ENCODE results near the gene ZFP62. TPM values are rescaled to one million over a fixed set of nuclear protein-coding genes. Genes with fewer than 3 reads are reported as not detected.

Gene ZFP62
- total and polyA plus RNA-seq, 2 of the 4 experiments (the other 2 are of a cell fraction), result 8.2 to 20.3 TPM

DNA sequence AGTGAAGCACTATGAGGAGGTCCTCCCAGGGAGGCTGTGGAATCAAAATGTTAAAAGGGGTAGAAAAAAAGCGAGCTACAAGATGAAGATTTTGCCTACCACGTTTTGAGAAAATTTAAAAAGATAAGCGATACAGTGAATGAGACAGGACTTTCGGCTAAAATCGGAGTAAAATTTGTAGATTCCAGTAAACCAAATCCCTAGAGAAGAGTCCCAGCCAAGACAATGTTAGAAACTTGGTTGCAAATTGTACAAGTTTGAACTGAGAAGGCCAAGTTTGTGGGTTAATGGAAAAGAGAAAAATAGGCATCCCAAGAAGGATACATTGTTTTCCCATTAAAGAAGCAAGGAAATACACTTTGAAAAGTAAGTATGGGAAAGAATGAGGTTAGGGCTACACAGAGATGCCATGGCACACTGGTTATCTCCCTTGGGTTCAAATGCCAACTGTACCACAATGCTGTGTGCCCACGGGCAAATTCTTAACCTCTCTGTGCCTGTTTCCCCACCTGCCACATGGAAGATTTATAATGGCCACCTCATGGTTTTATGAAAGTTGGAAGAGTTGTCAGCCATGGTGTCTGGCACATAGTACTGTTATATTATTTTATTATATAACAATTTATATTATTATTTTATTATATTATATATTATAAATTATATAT lies 42.3 kb downstream of the ZFP62 start:
- no peaks in the 10 kb centered on the region for H3K9me3 ChIP-seq (ENCODE audit: control insufficient read depth, insufficient read depth, low read length)
- H3K18ac ChIP-seq (ENCODE audit: low read depth, low read length), result no peak overlapping the region
- in situ Hi-C loops (cut with MboI; ENCODE audit: low sequenced_read_pairs), result no loop called here
- H2BK15ac ChIP-seq (ENCODE audit: low read depth, low read length), result no peak overlapping the region
- no peak overlapping the region for H3K14ac ChIP-seq (replicated peaks; ENCODE audit: low read depth, low read length)
- H2AK5ac ChIP-seq (ENCODE audit: low read depth, low read length), result no peak overlapping the region
- dilution Hi-C loops (cut with HindIII; ENCODE audit: low sequenced_read_pairs, unreplicated experiment), result no loop called here
- POLR2A ChIA-PET (ENCODE audit: unreplicated experiment), result interaction anchor here (1.0 kb wide), 1 partner anchor 8 kb away, joined by 3 read pairs; no protein-coding TSS in a partner anchor
- no peaks in the 10 kb centered on the region for H3K27me3 ChIP-seq (ENCODE audit: control insufficient read depth, insufficient read depth, low read length)
- H3K56ac ChIP-seq (ENCODE audit: extremely low read depth, insufficient read depth, low read length), result no peak overlapping the region
- no peak overlapping the region for H3K9ac ChIP-seq (ENCODE audit: low read depth, low read length)
- CTCF ChIA-PET, result no interaction called here
- ATAC-seq (ENCODE audit: low read depth) (no peak), DNase-seq (no peak)
- no peak overlapping the region for H2BK5ac ChIP-seq (ENCODE audit: low read depth, low read length, poor library complexity, severe bottlenecking)
- no peak overlapping the region for H3K4me2 ChIP-seq (ENCODE audit: low read depth, low read length)
- no peak overlapping the region for H2AFZ ChIP-seq (replicated peaks; ENCODE audit: low read length, poor library complexity)
- H4K5ac ChIP-seq (ENCODE audit: low read depth, low read length), result no peak overlapping the region
- no peak overlapping the region for H4K91ac ChIP-seq (ENCODE audit: insufficient read depth, low read depth, low read length)
- no peak overlapping the region for H4K8ac ChIP-seq (ENCODE audit: low read depth in 2 of 2, low read length in 2 of 2)
- H3K79me1 ChIP-seq (ENCODE audit: low read depth in 1 of 2, low read length in 2 of 2), result no peaks in the 10 kb centered on the region; a peak in 1 of 4 replicates
- H2BK20ac ChIP-seq (ENCODE audit: low read depth, low read length), result no peak overlapping the region
- H2BK120ac ChIP-seq (ENCODE audit: low read depth, low read length), result no peak overlapping the region
- no TSS peak for BruUV-seq (replicated peaks)
- H3K4me1 ChIP-seq (ENCODE audit: control insufficient read depth, insufficient read depth, low read length), result peaks cover 13% of the 10 kb centered on the region
- H3K4ac ChIP-seq (ENCODE audit: low read depth, low read length), result no peak overlapping the region; the same call in 1 of the 2 replicates
- no peak overlapping the region for H3K23ac ChIP-seq (ENCODE audit: low read depth, low read length)
- no peaks in the 10 kb centered on the region; the same call in 1 of the 2 replicates for H3K9me1 ChIP-seq (ENCODE audit: insufficient read depth, low read length)
- intact Hi-C loops (cut with micrococcal nuclease), result no loop called here
- H3K36me3 ChIP-seq (ENCODE audit: control insufficient read depth, insufficient read depth, low read length), result no peaks in the 10 kb centered on the region
- H4K20me1 ChIP-seq (ENCODE audit: insufficient read depth, low read length), result no peaks in the 10 kb centered on the region
- H2AK9ac ChIP-seq (replicated peaks; ENCODE audit: low read depth, low read length, poor library complexity), result peak overlapping the region; percentile 48
- H3K4me3 ChIP-seq (ENCODE audit: insufficient read depth, low read depth, low read length), result no peak overlapping the region
- 67% methylated on average over 3 of the region's 6 CpGs; no CpG with 5 or more reads in 1 of the 2 experiments for WGBS, 2 experiments (ENCODE audit: extremely low coverage in 2 of 2, insufficient read length in 1 of 2)
- no peak overlapping the region for H3K27ac ChIP-seq (ENCODE audit: insufficient read depth, low read length)
- TF ChIP-seq MXI1 (IDR thresholded peaks at IDR 0.05; ENCODE audit: borderline replicate concordance, low read depth, low read length) (no peak), CEBPB (IDR thresholded peaks at IDR 0.05; ENCODE audit: low read depth, low read length) (no peak), MAFK (IDR thresholded peaks at IDR 0.05; ENCODE audit: low read depth, low read length) (no peak)

All from IMR-90 (cell line).